Keratinocyte (primary cell): ENCODE data around the gene TTLL6. TPM values are rescaled to one million over a fixed set of nuclear protein-coding genes. Genes with fewer than 3 reads are reported as not detected.

Experiments used
- DNase-seq: peaks from one replicate; pipeline ENCODE4 v3.0.0-alpha.2; 2011; ENCODE audit warnings: low read depth, missing footprints, low spot score
- FAIRE-seq: peaks from 2 replicates; lab custom pipeline; 2011; peaks lifted over from hg19 to GRCh38; lab: Jason Lieb, UNC
- H2AFZ ChIP-seq: 2 replicates; pipeline ENCODE4 v1.6.0; 2012; ENCODE audit warnings: low read length, control low read depth, inconsistent platforms; ENCODE audit not compliant: control insufficient read depth
- H3K27ac ChIP-seq: 2 replicates; pipeline ENCODE4 v1.5.1; 2011; ENCODE audit warnings: low read length; ENCODE audit not compliant: control insufficient read depth, insufficient read depth
- H3K27me3 ChIP-seq: 3 replicates; pipeline ENCODE4 v1.6.0; 2011; ENCODE audit warnings: low read length; ENCODE audit not compliant: control insufficient read depth, insufficient read depth; ENCODE audit errors: extremely low read depth
- H3K36me3 ChIP-seq, 2 experiments: 2 replicates in 1 of 2; 3 replicates in 1 of 2; pipeline ENCODE4 v1.5.1; 2011; ENCODE audit warnings: low read length in 2 of 2, mild to moderate bottlenecking in 1 of 2; ENCODE audit not compliant: control insufficient read depth in 2 of 2, insufficient read depth in 2 of 2; ENCODE audit errors: extremely low read depth in 1 of 2
- H3K4me1 ChIP-seq: 3 replicates; pipeline ENCODE4 v1.5.1; 2011; ENCODE audit warnings: low read length; ENCODE audit not compliant: control insufficient read depth, insufficient read depth; ENCODE audit errors: extremely low read depth
- H3K4me2 ChIP-seq: 3 replicates; pipeline ENCODE4 v1.6.0; 2011; ENCODE audit warnings: low read depth, low read length; ENCODE audit not compliant: control insufficient read depth, insufficient read depth; ENCODE audit errors: extremely low read depth
- H3K4me3 ChIP-seq, 3 experiments: fragments of 200-600 bp in 1 of 3; sonication (generic) in 1 of 3; 2 replicates in 2 of 3; 3 replicates in 1 of 3; pipeline ENCODE4 v1.5.1; 2011 to 2016; ENCODE audit warnings: low read length in 3 of 3, mild to moderate bottlenecking in 3 of 3, control low read depth in 2 of 3, inconsistent platforms in 1 of 3, low read depth in 1 of 3, mixed read lengths in 1 of 3, mixed run types in 1 of 3, moderate library complexity in 1 of 3; ENCODE audit not compliant: control insufficient read depth in 2 of 3, insufficient read depth in 2 of 3; ENCODE audit errors: extremely low read depth in 1 of 3
- H3K79me2 ChIP-seq: 2 replicates; pipeline ENCODE4 v1.6.0; 2012; ENCODE audit warnings: low read length; ENCODE audit not compliant: control insufficient read depth, insufficient read depth
- H3K9ac ChIP-seq: 3 replicates; pipeline ENCODE4 v1.6.0; 2011; ENCODE audit warnings: low read length; ENCODE audit not compliant: control insufficient read depth, insufficient read depth; ENCODE audit errors: extremely low read depth
- H3K9me1 ChIP-seq: 3 replicates; pipeline ENCODE4 v1.6.0; 2011; ENCODE audit warnings: low read length; ENCODE audit not compliant: control insufficient read depth, insufficient read depth; ENCODE audit errors: extremely low read depth
- H3K9me3 ChIP-seq: 2 replicates; pipeline ENCODE4 v1.5.1; 2012; ENCODE audit warnings: low read depth, low read length; ENCODE audit not compliant: control insufficient read depth
- H4K20me1 ChIP-seq: 3 replicates; pipeline ENCODE4 v1.6.0; 2011; ENCODE audit warnings: low read length; ENCODE audit not compliant: control insufficient read depth, insufficient read depth; ENCODE audit errors: extremely low read depth
- CTCF ChIP-seq, 3 experiments: IDR thresholded peaks in 1 of 3; conservative IDR thresholded peaks in 1 of 3; optimal IDR thresholded peaks in 1 of 3; 2 replicates in 2 of 3; 3 replicates in 1 of 3; pipeline versions ENCODE3 to v1.5.1; 2011; ENCODE audit warnings: low read length in 3 of 3, mild to moderate bottlenecking in 3 of 3, moderate library complexity in 2 of 3, control low read depth in 1 of 3, inconsistent platforms in 1 of 3; ENCODE audit not compliant: insufficient read depth in 2 of 3; ENCODE audit errors: extremely low read depth in 1 of 3
- EZH2 ChIP-seq: IDR thresholded peaks from one replicate; pipeline ENCODE4 v1.6.1; 2012; ENCODE audit warnings: inconsistent platforms, mild to moderate bottlenecking, low read length, moderate library complexity
- dilution Hi-C: fragments of 300-500 bp; cut with MboI; formaldehyde crosslinking; loops from one replicate; pipeline ENCODE4 v1.7.0; 2020; ENCODE audit warnings: low sequenced_read_pairs; ENCODE audit not compliant: extremely low pct_ligation_motif_present
- polyA minus RNA-seq, 3 experiments: library from RNA; depleted of rRNA, polyadenylated mRNA; stranded (reverse); fragments of >200 nt; gene quantifications; 1 replicate in 1 of 3; 2 replicates in 1 of 3; 3 replicates in 1 of 3; pipeline ENCODE4 v1.2.3, GENCODE V29; 2011
- polyA plus RNA-seq, 5 experiments: library from polyadenylated mRNA; depleted of rRNA in 3 of 5; stranded (reverse) in 3 of 5; stranded (forward) in 1 of 5; unstranded in 1 of 5; fragments of >200 nt; gene quantifications; 1 replicate in 1 of 5; 2 replicates in 3 of 5; 3 replicates in 1 of 5; pipeline versions ENCODE4 v1.2.1 to v1.2.3, GENCODE V29; 2011 to 2012; ENCODE audit warnings: missing spikeins in 2 of 5, low read depth in 1 of 5, low replicate concordance in 1 of 5

The TTLL6 gene
- polyA plus RNA-seq: not detected in 3 replicates
- polyA plus RNA-seq (2011; ENCODE audit: low read depth): not detected
- polyA plus RNA-seq (2011; cell fraction: cytosol; rRNA removed): not detected in 2 replicates
- not detected in 2 replicates for polyA plus RNA-seq (2011; cell fraction: nucleus; rRNA removed)
- polyA plus RNA-seq (2012; ENCODE audit: low replicate concordance): not detected in 2 replicates
- polyA minus RNA-seq: not detected in 3 replicates
- not detected for polyA minus RNA-seq (2011; cell fraction: cytosol; rRNA and poly(A)+ RNA removed)
- not detected in 2 replicates for polyA minus RNA-seq (2011; cell fraction: nucleus; rRNA and poly(A)+ RNA removed)

GRCh38 chr17:48816774-48817590 lies at the start of gene TTLL6:
Gene TTLL6, minus strand, starts transcription at chr17:48817229. Its CDS starts 157 bp downstream, at chr17:48817072.
- Histone ChIP-seq H3K27ac (no peak within 1 kb of the TSS), H3K4me2 (peak within 1 kb of the TSS; percentile 73), H3K9me1 (no peaks in the 10 kb centered on the region), H3K4me3 (peak within 1 kb of the TSS; percentile 8 to 42 (median 29)), H3K9me3 (no peaks in the 10 kb centered on the region), H3K4me1 (peaks cover 9% of the 10 kb centered on the region), H3K36me3 (no peaks in the 10 kb centered on the region), H4K20me1 (no peaks in the 10 kb centered on the region), H3K79me2 (no peaks in the 10 kb centered on the region), H3K27me3 (peaks cover 41% of the 10 kb centered on the region), H3K9ac (no peak within 1 kb of the TSS), H2AFZ (peak within 1 kb of the TSS; percentile 26)
- dilution Hi-C loops: loop anchor here (10.0 kb wide), 1 partner anchor 68 kb away; no protein-coding TSS in a partner anchor
- no peak for DNase-seq
- TF ChIP-seq CTCF (optimal IDR thresholded peaks at IDR 0.05 in 1 of 3, IDR thresholded peaks at IDR 0.05 in 1 of 3, conservative IDR thresholded peaks at IDR 0.05 in 1 of 3; ENCODE audit: extremely low read depth in 1 of 3, insufficient read depth in 2 of 3, low read length in 3 of 3) (no peak), EZH2 (no peak)
- no peak for FAIRE-seq

- Histone ChIP-seq H3K9me1 (no peaks in the 10 kb centered on the region), H4K20me1 (no peaks in the 10 kb centered on the region), H3K36me3 (peaks cover 10 to 23% of the 10 kb centered on the region in 2 experiments), H3K4me1 (no peaks in the 10 kb centered on the region), H3K9ac (no peak overlapping the region), H3K79me2 (no peaks in the 10 kb centered on the region), H3K4me2 (no peak overlapping the region), H2AFZ (no peak overlapping the region), H3K27me3 (no peaks in the 10 kb centered on the region), H3K4me3 (no peak overlapping the region), H3K9me3 (no peaks in the 10 kb centered on the region), H3K27ac (no peak overlapping the region)
- dilution Hi-C loops: no loop called here
- TF ChIP-seq CTCF (optimal IDR thresholded peaks at IDR 0.05 in 1 of 3, IDR thresholded peaks at IDR 0.05 in 1 of 3, conservative IDR thresholded peaks at IDR 0.05 in 1 of 3; ENCODE audit: extremely low read depth in 1 of 3, insufficient read depth in 2 of 3, low read length in 3 of 3) (no peak), EZH2 (no peak)
- no peak for FAIRE-seq
- DNase-seq: no peak
These were observed 43.4 kb upstream of the TTLL6 start for GRCh38 chr17:48860456-48860855.
